NCI-H2029 (cell line): ENCODE data around the gene LYVE1.
A peak's percentile ranks its signal among the peaks of the same experiment; 100 is the strongest.

Source experiments
- DNase-seq: peaks from one replicate; lab custom pipeline; 2025; lab: John Stamatoyannopoulos, UW

Gene LYVE1

DNA sequence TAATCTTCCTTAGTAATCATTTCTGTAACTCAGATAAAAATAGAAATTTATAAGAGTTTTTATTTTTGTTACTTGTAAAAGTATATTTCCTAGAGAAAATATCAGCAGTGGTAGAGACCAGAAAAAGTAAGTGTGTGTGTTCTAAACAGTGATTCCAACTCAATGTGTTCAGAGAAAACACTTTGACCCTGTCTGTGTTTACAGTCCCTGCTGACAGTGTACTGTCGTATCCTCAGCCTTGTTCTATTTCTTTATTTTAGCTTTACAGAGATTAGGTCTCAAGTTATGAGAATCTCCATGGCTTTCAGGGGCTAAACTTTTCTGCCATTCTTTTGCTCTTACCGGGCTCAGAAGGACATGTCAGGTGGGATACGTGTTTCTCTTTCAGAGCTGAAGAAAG lies 10.2 kb downstream of the LYVE1 start:
- no peak for DNase-seq

DNA sequence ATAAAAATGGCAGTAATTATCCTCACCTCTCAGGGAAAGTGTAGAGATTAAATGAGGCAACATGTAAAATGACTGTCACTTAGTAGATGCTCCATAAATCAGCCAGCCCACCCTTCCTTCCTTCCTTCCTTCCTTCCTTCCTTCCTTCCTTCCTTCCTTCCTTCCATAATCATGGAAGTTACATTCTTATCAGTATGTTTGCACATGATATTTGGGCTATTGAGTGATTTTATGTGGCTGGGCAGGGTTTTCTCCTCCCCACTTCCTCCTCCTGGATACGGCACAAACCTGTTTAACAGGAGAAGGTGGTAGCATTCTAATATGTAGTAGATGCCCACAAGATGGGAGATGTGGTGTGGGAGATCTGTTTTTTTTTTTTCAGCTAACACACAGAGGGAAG lies 11.9 kb downstream of the LYVE1 start:
- DNase-seq, result no peak

DNA sequence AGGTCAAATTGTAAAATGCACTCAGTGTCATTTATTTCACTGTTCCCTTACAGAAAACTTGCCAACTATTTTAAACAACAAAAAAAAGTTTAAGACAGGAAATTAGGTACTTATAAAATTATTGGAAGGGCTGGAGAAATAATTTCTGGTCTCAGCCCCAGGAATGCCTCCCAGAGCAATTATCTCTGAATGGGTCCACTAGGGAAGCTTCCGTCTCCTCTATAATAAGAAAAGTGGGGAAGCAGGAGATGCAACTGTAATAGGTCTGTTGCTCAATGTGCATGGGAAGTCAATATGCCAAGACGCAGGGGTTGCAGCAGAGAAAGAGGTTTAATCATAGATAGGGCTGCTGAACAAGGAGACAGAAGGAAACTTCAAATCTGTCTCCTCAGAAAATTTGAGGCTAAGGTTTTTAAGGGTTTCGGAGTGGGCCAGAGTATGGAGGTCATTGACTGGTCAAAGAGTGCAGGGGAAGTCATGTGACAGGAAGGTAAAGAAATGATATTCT lies 16.6 kb downstream of the LYVE1 start:
- DNase-seq, result no peak

DNA sequence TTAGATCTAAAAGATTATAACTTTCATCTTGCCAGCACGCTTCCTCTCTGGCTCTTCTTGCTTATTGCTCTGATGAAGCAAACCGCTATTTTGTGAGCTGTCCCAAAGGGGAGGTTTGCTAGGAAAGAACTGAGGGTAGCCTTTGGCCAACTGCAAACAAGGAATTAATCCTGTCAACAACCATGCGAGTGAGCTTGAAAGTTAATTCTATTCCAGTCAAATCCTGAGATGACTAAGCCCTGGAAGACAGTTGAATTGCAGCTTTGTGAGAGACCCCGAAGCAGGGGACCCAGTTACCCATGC lies 17.2 kb downstream of the LYVE1 start:
- no peak for DNase-seq

DNA sequence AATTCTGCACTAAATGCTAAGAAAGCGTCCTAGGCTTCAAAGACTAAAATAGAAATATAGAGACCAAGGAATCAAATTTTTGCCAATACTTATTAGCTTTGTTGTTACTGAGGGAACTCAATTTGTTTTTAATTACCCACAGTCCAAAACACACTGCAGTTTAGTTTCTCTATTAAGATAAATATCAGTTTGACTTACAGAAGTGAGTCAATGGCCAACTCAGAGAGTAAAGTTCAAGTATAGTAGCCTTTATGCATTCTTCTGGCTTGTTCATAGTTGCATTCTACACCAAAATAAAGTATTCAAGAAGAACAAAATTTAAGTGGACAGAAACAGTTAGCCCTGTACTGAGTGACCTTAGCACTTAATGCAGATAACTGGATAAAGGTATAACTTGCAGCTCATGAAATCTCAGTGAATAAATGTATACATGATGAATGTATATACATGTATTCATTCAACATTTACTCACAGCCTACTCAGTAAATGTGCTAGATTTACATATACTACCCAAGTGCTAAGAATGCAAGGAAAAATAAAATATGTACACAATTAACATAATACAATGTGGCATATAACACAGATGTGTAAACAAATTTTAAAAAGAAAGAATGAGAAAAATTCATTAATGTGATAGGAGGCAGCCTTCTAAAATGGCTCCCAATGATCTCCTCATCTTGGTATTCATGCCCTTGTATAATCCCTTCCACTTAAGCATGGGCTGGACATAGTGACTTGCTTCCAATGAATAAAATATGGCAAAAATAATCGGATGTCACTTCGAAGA lies 17.8 kb downstream of the LYVE1 start:
- DNase-seq, result no peak

DNA sequence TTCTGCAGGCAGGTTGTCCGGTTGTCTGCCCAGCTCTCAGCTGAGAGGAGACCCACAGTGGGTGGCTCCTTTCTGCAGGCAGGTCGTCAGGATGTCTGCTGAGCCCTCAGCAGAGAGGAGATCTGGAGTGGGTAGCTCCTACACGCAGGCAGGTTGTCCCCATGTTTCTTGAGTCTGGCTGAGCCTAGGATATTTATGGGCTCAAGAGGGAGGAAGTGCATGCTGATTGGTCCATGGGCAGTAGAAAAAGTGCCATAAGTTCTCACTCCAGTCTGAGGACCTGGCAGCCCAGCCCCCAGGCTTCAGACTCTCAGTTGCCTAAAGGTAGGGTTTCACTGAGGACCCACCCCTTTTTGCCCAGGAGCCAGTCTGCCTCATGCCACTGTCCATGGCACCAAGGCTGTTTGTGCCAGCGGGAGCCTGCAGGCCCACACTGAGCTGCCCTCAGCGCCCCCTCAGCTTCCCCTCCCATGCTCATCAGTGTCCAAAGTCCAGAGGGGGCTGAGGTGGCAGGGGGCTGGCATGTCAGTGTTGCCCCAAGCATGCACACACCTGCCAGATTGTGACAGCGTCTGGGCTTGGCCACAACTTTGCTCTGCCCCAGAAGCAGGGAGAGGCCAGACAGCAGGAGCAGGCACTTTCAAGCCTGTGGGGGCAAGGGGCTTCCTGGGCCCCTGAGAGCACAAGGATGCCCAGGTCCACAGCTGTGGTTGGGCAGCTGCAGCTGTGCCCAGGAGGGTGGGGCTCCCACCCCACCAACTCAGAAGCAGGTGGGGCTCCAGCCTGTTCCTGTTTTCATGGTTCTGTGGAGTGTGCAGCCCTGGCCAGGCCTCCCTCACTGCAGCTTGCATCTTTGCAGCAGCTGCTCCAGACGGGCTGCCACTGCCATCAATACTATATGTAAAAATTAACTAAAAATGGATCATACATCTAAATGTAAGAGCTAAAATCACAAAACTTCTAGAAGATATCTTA lies 23.7 kb downstream of the LYVE1 start:
- DNase-seq, result no peak

DNA sequence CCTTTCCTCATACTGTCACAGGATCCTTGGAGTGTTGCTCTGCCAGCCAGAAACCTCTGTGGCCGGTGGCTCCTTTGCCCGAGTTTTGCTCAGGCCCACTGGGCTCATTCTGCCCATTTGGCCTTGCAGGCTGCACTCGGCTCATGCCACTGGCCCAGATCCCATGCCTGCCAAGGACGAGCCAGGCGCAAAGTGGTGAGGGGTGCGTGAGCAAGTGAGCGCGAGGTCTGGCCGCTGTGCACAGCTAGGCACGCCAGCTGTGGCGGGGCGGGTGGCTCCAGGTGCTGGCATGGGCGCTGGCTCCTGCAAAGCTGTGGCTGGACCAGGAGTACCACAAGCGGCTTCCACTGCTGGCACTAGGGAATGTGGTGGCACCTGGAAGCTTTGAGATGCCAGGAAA lies 24.7 kb downstream of the LYVE1 start:
- DNase-seq, result no peak

DNA sequence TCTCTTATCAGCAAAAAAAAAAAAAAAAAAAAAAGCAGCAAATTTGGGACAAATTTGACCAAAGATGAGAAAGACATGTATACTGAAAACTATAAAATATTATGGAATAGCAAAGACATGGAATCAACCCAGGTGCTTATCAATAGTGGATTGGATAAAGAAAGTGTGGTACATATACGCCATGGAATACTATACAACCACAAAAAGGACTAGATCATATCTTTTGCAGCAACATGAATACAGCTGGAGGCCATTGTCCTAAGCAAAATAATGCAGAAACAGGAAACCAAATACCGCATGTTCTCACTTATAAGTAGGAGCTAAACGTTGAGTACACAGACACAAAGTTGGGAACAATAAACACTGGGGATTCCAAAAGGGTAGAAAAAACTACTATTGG lies 25.7 kb downstream of the LYVE1 start:
- no peak for DNase-seq

DNA sequence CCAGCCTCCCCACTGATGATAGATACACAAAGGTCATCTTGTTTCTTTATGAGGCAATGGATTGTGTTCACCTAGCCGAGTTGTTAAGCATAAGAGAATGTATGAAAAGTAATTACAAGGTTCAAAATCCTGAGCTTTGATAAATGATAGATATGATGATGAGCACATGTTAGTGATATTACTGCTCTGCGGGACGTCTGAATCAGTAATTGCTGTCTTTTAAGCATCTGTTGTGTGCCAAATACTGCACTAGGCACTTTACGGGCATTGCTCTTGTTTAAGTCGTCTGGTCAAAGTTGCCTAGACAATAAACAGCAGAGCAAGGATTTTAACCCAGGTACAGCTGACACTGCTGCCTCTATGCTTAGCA lies 26.9 kb downstream of the LYVE1 start:
- DNase-seq, result no peak

DNA sequence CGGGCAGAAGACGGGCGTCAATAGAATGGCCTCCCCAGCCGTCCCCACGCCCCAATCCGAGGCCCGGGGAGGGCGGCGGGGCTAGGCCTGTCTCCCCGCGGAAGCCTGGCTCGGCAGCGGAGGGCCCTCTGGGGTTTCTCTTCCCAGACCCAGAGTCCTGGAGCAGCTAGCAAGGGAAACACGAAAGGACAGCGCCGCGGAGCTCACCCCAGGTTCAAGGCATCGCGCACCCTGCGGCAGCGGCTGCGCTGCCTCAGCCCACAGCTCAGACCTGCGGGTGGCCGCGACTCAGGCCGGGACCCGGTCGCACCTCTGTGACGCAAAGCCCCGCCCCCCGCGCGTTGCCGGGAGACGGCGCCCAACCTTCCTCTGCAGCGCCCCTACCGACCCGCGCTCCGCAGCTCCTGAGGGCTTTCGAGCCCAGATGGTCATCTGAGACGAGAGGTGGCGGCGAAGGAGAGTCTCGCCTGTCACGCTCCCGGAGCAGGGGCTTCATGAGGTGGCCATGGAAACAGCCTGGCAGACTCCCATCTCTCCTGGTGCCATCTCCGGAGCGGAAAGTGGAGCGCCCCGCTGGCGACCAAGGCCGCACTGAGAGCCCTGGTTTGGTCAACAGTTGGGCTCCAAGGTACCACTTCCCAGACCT lies 27.4 kb downstream of the LYVE1 start, which contains the start of gene RNF141:
Gene RNF141 (minus strand): TSS at position 273 of the 646 bp plus-strand sequence. CDS start 7,029 bp downstream, outside the sequence.
- peak; percentile 92 for DNase-seq

DNA sequence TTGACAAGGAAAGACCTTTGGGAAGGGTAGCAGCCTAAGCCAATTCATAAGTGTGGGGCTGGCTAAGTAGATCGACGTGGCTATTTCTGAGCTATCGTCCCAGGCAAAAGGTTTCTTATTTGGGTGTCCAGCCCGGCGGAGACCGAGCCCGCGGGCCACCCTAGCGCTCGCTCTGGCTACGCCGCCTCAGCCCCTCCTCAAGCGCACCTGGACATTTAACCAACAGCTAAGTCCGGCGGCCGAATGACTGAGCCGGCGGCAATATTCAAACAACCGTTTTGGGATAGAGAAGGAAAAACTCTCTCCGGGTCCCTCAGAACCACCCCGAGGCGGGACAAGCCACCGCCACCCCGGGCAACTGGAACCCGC lies 27.9 kb downstream of the LYVE1 start:
- DNase-seq, result peak; percentile 12

DNA sequence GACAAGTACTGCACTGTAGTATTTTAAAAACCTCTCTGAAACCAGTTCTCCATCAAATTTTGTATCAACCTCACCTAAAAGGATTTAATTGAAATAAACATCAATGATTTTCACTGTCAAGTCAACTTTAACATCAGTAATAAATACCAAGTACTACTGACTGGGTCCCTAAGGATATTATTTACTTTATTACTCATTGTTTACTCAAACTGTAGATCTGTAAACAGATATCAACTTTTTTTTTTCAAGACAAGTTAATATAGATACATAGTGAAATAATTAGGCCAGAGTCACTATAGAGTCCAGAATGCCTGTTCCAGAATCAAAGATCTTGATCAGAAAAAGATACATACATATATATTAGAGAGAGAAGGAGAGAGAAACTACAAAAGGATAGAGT lies 29.1 kb downstream of the LYVE1 start:
- no peak for DNase-seq

DNA sequence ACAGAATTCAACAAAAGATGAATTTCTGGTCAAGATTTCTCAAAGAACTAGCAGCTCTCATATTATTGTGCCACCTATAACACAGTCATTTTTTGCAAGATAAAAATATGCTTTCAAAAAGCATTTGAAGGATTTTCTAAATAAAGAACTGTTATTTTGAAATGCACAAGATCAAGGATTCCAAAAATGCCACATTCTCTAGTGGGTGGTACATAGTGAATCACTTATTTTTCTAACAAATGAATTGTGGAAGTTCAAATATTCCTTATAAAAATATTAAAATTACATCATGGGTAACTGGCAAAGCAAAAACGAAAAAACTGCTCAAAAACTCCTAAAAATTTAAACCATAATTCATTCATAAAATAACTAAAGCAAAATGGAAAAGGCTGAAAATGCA lies 29.5 kb downstream of the LYVE1 start:
- no peak for DNase-seq

DNA sequence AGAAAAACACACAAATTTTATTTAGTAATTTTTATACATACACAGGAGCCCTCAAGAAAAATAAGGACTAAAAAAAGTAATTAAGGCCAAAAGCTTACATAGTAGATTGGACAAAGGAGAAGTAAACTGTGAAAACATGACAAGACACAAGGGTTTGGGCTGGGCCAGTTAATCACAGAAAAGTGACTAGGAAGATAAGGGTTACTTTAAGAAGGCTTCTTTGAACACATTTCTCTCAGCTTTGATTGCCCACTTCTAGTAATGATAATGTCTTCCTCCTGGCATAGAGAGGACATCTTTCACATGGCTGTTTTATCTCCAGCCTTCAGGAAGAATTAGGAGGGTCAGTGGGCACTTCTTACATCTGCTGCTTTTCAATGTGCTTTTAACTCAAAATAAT lies 30.9 kb downstream of the LYVE1 start:
- DNase-seq, result no peak

DNA sequence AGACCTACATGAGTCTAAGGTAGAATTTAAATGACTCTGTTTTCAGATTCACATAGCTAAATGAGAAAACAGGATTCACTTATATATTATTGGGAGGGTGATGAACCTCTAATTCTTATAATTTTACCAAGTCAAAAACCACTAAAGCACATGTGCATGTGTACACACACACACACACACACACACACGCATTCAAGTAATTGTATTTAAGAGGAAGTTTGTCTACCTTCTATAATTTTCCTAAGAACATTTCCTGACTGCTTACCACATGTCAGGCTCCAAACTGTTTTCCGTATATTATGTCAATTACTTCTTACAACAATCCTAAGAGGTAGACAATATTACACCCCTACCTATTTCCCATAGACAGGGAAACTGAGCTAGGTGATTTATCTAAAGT lies 34.1 kb downstream of the LYVE1 start:
- DNase-seq, result no peak

DNA sequence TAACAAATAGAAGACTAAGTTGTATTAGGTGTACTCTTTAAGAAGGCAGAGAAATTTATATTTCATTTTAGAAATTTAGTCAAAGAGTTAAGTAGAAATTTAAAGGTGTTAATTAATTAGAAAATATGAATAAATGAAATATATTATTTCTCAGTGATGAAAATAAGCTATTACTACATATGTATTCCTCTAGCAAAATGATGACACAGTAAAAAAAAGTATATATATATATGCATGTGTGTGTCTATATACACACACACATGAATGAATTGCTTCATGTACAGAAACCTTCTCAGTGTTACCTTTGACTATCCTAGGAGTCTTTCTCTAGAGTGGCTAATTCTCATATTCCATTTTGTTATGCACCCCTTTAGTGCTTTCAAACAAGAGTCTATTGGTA lies 35.1 kb downstream of the LYVE1 start:
- no peak for DNase-seq

DNA sequence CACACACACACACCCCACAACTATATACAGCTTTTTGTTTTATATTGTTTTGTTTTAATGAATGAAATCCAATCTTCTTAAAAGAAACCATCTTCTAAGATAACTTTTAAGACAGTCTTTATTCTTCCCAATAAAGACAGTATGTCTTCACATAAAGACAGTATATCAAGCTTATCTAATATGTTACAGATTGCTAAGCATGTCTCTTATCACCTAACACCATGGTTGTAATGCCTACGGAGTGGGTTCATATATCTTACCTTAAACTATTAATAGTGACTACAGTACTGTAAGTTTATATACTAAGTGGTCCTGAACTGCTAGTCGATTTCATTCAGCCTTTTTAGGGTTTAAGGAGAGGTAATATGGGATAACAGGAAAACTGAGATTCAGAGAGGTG lies 35.9 kb downstream of the LYVE1 start:
- DNase-seq, result no peak

DNA sequence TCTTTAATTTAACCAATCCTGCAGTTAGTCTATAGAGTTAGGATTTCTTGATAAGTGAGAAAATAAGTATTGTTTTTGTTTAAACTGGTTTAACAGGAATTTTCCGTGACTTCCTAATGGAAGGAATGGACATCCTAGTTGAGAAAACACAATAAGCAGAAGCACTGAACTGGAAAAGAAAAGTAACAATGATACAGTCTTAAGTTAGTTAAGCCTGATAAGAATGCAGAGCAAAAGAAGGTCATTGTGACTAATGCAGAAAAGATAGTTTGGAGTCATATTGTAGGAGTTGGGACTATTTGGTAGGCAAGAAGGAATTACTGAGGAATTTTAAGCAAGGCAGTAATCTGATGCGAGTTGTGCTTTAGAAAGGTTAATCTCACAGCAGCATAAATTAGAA lies 39.2 kb downstream of the LYVE1 start:
- no peak for DNase-seq

DNA sequence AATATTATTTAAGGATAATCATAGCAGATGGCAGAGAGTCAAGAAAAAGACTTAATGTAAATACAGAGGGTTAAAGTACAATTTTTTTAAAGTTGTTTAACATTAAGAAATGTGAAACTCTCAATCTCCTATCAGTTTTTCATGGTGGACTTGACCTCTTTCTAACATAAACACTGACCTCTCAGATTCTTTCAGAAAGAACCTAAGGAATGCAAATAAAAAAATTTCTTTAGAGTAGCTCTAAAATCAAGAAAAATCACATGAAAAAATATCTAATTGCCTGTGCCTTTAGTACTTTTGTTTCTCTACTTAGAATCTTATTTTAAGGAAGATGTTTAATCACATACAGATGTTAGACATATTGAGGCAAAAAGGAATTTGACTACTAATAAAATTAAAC lies 40.3 kb downstream of the LYVE1 start:
- no peak for DNase-seq

DNA sequence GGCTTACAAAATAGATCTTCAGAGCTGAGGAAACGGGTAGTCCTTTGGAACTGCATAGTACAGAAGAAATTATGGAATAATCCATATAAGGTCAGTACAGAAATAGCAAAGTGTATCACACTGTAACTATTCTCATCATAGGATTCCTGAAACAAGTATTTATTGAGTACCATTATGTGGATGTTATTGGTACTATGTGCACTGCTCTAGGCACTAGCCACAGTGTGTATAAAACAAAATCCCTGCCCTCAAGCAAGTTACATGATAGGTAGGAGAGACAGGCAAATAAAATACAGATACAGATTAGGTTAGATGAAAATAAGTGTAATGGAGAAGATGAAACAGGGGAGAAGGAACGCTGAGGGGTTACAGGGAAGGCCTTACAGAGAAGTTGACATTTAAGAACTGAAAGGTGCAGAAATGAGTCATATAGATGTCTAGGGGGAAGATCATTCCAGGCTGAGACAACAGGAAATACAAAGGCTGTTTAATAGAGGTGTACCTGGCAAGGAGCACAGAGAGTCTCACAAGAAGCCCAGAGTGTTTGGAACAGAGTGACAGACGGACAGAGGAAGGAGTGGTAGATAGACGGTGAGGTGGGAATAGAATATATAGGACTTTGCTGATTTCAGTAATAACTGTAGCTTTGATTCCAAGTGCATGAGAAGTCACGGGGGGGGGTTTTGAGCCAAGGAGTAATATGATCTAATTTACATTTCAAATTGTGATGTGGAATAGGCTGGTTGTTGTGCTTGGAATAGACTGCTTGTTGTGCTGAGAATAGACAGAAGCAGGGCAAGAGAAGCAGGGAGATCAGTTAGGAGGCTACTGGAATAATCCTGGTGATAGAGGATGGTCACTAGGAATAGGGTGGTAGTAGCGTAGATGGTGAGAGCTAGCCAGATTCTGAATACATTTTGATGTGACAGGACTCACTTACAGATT lies 41.2 kb downstream of the LYVE1 start:
- no peak for DNase-seq

DNA sequence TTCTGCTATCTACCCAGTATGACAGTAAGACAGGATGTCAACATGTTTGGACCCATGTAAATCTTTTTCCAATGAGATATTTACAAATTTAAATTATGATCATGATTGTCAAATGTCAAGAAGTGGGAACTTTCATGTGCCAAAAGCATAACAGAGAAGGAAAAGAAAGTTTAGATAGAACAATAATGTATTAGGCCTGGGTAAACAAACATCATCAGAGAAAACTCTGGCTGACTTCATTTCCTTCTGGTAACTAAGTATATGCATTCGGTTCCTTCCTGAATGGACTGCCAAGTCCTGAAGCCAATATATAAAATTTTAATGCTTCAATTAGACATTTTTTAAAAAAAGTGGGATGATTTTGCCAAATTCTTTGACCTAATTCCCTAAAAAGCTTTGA lies 44.0 kb downstream of the LYVE1 start:
- no peak for DNase-seq

DNA sequence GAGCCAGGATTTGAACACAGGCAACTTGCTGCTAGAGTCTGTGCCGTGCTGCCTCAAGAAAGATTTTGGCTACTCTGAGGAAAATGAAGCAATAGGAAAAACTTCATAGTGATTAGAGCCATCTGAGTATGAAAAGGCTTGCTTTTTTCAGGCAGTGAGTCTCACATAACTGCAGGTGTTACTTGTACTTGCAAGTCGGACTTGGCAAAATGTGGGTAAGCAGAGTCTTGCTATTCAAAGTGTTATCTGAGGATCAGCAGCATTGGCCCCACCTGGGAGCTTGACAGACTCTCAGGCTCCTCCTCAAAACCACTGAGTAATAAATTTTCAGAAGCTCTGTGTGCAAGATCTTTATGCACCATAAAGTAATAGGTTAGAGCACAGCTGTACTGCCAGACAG lies 45.5 kb downstream of the LYVE1 start:
- no peak for DNase-seq
